Measurements from ENCODE around the gene LRRC51.
A peak's percentile ranks its signal among the peaks of the same experiment; 100 is the strongest.

Gene LRRC51

DNA sequence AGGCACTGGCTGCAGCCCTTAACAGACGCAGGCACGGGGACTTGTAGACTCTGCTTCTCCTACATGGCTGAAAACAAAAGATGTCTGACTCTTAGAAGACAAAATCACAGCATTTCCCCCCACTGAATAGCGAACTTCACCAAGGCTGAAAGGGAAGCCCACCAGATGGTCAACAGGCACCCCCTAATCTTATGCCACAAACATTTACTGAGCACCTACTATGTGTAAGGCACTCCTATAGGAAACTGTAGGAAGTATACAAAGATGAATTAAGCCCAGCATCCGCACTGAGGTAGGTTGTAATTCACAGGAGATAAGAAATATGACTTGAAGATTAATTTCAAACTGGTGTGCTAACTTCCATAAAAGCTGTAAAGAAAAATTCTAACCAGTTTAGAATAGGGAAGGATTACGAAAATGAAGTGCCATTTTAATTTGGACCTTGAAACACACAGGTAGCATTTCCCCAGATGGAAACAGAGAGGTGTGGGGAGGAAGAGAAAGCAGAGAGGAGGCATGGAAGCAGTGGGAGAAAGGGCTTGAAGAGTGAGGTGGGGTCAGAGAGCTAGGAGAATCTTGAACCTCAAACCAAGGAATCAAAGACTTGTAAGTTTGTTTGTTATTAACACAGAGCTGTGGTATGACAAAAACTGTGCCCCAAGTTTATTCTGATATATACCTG, 38.4 kb upstream of the LRRC51 start:
- H3K9ac ChIP-seq (ENCODE audit: low read depth in 1 of 2, low read length in 2 of 2), result peak overlapping the region; percentile 76 to 88
- no peaks in the 10 kb centered on the region for H3K27me3 ChIP-seq (ENCODE audit: control insufficient read depth in 1 of 2, insufficient read depth in 2 of 2, low read length in 2 of 2)
- H3K36me3 ChIP-seq (ENCODE audit: control insufficient read depth in 1 of 2, insufficient read depth in 2 of 2, low read length in 2 of 2), result no peaks in the 10 kb centered on the region
- peaks cover 37 to 49% of the 10 kb centered on the region in 2 donors for H3K4me1 ChIP-seq (ENCODE audit: control insufficient read depth in 1 of 2, insufficient read depth in 2 of 2, low read length in 2 of 2)
- H3K9me3 ChIP-seq (ENCODE audit: control insufficient read depth in 1 of 2, low read length in 2 of 2), result no peaks in the 10 kb centered on the region
- H3K27ac ChIP-seq (ENCODE audit: low read depth, low read length), result peak overlapping the region; percentile 95
- peak overlapping the region; percentile 77 to 86 for H3K4me3 ChIP-seq (ENCODE audit: low read depth in 1 of 2, low read length in 2 of 2)

DNA sequence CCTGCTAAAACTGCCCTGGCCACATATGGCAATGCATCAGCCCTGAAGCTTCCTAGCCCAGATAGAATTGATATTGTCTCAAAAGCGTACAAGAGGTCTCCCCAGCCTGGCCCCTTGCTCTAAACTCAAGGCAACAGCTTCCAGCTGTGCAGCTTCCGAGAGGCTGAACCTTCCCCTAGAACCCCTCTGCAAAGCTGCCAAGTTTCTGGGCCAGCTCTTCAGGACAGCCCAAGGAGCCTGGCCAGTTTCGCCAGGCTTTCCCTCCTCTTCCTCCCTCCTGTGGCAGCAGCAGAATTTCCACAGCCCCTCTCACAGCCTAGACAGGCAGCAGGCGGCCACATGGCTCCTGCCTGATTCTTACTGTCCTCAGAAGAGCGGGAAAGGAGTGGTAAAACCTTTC, 34.8 kb upstream of the LRRC51 start:
- H3K36me3 ChIP-seq (ENCODE audit: control insufficient read depth in 1 of 2, insufficient read depth in 2 of 2, low read length in 2 of 2), result peaks cover 0 to 5% of the 10 kb centered on the region in 2 donors
- peaks cover 18 to 20% of the 10 kb centered on the region in 2 donors for H3K4me1 ChIP-seq (ENCODE audit: control insufficient read depth in 1 of 2, insufficient read depth in 2 of 2, low read length in 2 of 2)
- no peak overlapping the region for H3K4me3 ChIP-seq (ENCODE audit: low read depth in 1 of 2, low read length in 2 of 2)
- H3K9ac ChIP-seq (ENCODE audit: low read depth in 1 of 2, low read length in 2 of 2), result no peak overlapping the region
- no peaks in the 10 kb centered on the region for H3K27me3 ChIP-seq (ENCODE audit: control insufficient read depth in 1 of 2, insufficient read depth in 2 of 2, low read length in 2 of 2)
- H3K27ac ChIP-seq (ENCODE audit: low read depth, low read length), result no peak overlapping the region
- H3K9me3 ChIP-seq (ENCODE audit: control insufficient read depth in 1 of 2, low read length in 2 of 2), result no peaks in the 10 kb centered on the region

DNA sequence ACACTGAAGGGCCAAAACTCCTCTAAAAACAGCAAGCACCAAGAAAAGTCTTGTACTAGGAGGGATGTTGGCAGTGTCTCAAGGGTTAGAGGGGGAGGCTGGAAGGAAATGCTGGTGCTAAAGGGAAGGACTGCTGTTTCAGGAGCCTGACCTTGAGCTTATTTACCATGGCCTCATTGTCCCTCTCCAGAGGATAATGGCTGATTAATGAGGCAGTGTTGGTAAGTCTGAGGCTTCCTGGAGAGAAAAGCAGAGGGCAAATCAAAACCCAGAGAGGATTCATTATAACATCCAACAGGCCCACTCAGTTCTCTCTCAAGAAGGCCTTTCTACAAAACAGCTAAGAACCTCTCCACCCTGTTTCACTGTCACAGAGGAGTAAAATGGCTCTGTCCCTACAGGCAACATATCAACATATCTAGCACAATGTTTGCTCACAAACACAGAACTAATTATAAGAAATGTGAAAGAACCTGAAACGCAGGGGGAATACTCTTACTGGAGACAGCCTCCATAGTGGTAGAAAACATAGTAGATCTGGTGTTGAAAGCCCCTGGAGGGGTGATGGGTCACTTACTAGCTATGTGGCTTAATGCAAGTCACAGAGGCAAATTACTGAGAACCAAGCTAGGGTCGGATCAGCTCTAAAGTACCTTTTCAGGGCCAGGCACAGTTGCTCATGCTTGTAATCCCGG, 31.7 kb upstream of the LRRC51 start:
- H3K9me3 ChIP-seq (ENCODE audit: control insufficient read depth in 1 of 2, low read length in 2 of 2), result no peaks in the 10 kb centered on the region
- H3K27ac ChIP-seq (ENCODE audit: low read depth, low read length), result no peak overlapping the region
- peak overlapping the region in 1 of 2 donors; percentile 8 for H3K9ac ChIP-seq (ENCODE audit: low read depth in 1 of 2, low read length in 2 of 2)

DNA sequence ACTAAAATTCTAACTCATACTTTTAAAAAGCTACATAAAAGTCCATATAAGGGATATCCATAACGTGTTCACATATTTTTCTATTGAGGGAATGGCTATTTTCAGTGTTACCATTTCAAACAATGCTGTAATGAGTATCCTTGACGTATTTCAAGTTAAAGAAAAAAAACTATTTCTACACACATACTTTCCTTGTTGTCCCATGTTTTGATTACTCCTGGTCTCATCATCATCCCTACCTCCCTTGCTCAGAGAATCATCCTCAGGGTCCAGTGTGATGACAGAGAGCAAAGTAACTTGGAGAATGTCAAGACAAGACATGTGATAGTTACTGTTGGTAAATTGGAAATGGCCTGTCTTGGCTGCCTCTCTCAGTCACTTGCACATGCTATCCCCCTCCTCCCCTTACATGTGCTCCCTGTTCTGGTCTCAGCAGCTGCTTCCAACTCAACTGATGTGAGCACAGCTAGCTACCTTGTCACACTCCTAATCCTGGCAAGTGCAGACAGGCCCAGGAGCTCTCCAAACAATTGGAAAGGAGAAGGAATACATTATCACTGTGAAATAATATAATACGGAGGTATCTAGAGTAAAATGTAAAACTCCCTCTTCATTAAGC, 22.1 kb upstream of the LRRC51 start:
- Histone ChIP-seq H3K9me3 (ENCODE audit: control insufficient read depth in 1 of 2, low read length in 2 of 2) (no peaks in the 10 kb centered on the region), H3K27me3 (ENCODE audit: control insufficient read depth in 1 of 2, insufficient read depth in 2 of 2, low read length in 2 of 2) (no peaks in the 10 kb centered on the region), H3K36me3 (ENCODE audit: control insufficient read depth in 1 of 2, insufficient read depth in 2 of 2, low read length in 2 of 2) (peaks cover 0 to 3% of the 10 kb centered on the region in 2 donors), H3K9ac (ENCODE audit: low read depth in 1 of 2, low read length in 2 of 2) (no peak overlapping the region), H3K4me1 (ENCODE audit: control insufficient read depth in 1 of 2, insufficient read depth in 2 of 2, low read length in 2 of 2) (no peaks in the 10 kb centered on the region), H3K4me3 (ENCODE audit: low read depth in 1 of 2, low read length in 2 of 2) (no peak overlapping the region), H3K27ac (ENCODE audit: low read depth, low read length) (no peak overlapping the region)

More for the DNA sequence above, 31.7 kb upstream of the LRRC51 start:
- Histone ChIP-seq H3K4me3 (ENCODE audit: low read depth in 1 of 2, low read length in 2 of 2) (no peak overlapping the region), H3K27me3 (ENCODE audit: control insufficient read depth in 1 of 2, insufficient read depth in 2 of 2, low read length in 2 of 2) (no peaks in the 10 kb centered on the region), H3K36me3 (ENCODE audit: control insufficient read depth in 1 of 2, insufficient read depth in 2 of 2, low read length in 2 of 2) (peaks cover 0 to 5% of the 10 kb centered on the region in 2 donors), H3K4me1 (ENCODE audit: control insufficient read depth in 1 of 2, insufficient read depth in 2 of 2, low read length in 2 of 2) (peaks cover 0 to 7% of the 10 kb centered on the region in 2 donors)

DNA sequence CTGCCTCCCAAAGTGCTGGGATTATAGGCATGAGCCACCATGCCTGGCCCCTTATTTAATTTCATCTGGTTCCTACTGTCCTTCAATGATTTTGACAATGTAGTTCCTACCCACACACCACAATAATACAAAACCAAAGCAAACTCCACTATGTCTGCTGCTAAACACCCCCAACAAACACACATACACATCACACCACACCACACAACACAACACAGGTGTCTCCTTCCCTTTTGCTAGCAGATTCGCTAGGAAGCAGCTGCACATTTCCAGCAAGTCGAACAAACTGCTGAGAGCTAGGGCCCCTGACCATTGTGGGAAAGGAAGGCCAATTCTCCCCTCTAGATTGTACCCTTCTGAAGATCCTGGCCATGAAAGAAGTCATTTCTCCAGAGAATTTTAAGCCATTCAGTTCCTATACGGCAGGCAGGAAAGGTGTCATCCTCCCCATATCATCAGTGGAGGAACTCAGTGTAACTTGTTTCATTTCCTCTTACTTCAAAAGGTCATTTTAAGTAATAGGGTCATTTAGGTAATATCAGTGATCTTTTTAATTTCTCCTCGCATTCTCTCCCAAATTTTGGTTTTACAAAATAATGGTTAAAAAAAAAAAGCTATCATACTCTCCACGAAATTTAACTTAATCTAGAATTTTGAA, 18.8 kb upstream of the LRRC51 start:
- H3K27ac ChIP-seq (ENCODE audit: low read depth, low read length), result no peak overlapping the region

DNA sequence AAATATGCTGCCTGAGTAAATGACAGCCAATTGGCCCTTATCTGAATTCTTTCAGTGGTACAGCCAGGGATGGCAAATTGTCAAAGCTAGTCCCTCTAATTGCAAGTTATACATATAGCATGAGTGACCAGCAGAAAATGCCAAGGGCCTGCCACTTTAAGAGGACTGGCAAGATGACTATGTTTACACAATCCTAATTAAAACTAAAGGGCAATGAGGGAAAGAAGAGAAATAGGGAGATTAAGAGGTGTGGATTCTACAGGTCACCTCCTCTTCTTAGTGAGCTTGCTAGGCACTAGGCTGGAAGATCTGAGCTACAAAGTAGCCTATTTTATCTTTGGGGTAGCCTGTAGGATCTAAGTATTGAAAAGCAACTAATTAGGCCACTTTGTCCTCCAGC, 13.8 kb upstream of the LRRC51 start:
- H3K36me3 ChIP-seq (ENCODE audit: control insufficient read depth in 1 of 2, insufficient read depth in 2 of 2, low read length in 2 of 2), result peaks cover 0 to 17% of the 10 kb centered on the region in 2 donors
- H3K4me3 ChIP-seq (ENCODE audit: low read depth in 1 of 2, low read length in 2 of 2), result no peak overlapping the region
- peaks cover 16 to 26% of the 10 kb centered on the region in 2 donors for H3K4me1 ChIP-seq (ENCODE audit: control insufficient read depth in 1 of 2, insufficient read depth in 2 of 2, low read length in 2 of 2)
- H3K9ac ChIP-seq (ENCODE audit: low read depth in 1 of 2, low read length in 2 of 2), result no peak overlapping the region
- H3K27ac ChIP-seq (ENCODE audit: low read depth, low read length), result no peak overlapping the region
- H3K27me3 ChIP-seq (ENCODE audit: control insufficient read depth in 1 of 2, insufficient read depth in 2 of 2, low read length in 2 of 2), result no peaks in the 10 kb centered on the region
- no peaks in the 10 kb centered on the region for H3K9me3 ChIP-seq (ENCODE audit: control insufficient read depth in 1 of 2, low read length in 2 of 2)

More for the DNA sequence above, 18.8 kb upstream of the LRRC51 start:
- Histone ChIP-seq H3K27me3 (ENCODE audit: control insufficient read depth in 1 of 2, insufficient read depth in 2 of 2, low read length in 2 of 2) (no peaks in the 10 kb centered on the region), H3K36me3 (ENCODE audit: control insufficient read depth in 1 of 2, insufficient read depth in 2 of 2, low read length in 2 of 2) (peaks cover 0 to 13% of the 10 kb centered on the region in 2 donors), H3K9me3 (ENCODE audit: control insufficient read depth in 1 of 2, low read length in 2 of 2) (no peaks in the 10 kb centered on the region), H3K4me1 (ENCODE audit: control insufficient read depth in 1 of 2, insufficient read depth in 2 of 2, low read length in 2 of 2) (peaks cover 0 to 3% of the 10 kb centered on the region in 2 donors), H3K4me3 (ENCODE audit: low read depth in 1 of 2, low read length in 2 of 2) (no peak overlapping the region), H3K9ac (ENCODE audit: low read depth in 1 of 2, low read length in 2 of 2) (no peak overlapping the region)

DNA sequence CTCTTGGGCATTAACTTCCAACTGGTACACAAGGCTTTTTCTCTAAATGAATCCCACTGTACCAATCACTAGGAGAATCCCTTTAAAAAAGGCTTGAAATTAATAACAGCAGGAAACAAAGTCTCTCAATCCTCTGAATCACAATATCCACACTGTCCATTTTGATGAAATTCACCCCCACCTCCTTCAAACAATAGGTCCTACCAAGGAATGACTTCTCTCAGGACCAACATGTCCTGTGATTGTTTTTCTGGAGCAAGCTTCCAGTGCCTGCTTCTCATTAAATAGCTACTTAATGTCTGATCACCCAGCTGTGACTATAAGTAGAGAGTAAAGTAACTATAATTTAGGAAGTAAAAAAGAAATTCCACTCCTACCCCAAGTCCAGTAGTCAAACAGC, 13.4 kb upstream of the LRRC51 start:
- H3K27ac ChIP-seq (ENCODE audit: low read depth, low read length), result no peak overlapping the region
- no peaks in the 10 kb centered on the region for H3K27me3 ChIP-seq (ENCODE audit: control insufficient read depth in 1 of 2, insufficient read depth in 2 of 2, low read length in 2 of 2)
- H3K9ac ChIP-seq (ENCODE audit: low read depth in 1 of 2, low read length in 2 of 2), result no peak overlapping the region
- H3K9me3 ChIP-seq (ENCODE audit: control insufficient read depth in 1 of 2, low read length in 2 of 2), result no peaks in the 10 kb centered on the region
- H3K36me3 ChIP-seq (ENCODE audit: control insufficient read depth in 1 of 2, insufficient read depth in 2 of 2, low read length in 2 of 2), result peaks cover 0 to 16% of the 10 kb centered on the region in 2 donors
- H3K4me1 ChIP-seq (ENCODE audit: control insufficient read depth in 1 of 2, insufficient read depth in 2 of 2, low read length in 2 of 2), result peaks cover 16 to 30% of the 10 kb centered on the region in 2 donors
- no peak overlapping the region for H3K4me3 ChIP-seq (ENCODE audit: low read depth in 1 of 2, low read length in 2 of 2)

DNA sequence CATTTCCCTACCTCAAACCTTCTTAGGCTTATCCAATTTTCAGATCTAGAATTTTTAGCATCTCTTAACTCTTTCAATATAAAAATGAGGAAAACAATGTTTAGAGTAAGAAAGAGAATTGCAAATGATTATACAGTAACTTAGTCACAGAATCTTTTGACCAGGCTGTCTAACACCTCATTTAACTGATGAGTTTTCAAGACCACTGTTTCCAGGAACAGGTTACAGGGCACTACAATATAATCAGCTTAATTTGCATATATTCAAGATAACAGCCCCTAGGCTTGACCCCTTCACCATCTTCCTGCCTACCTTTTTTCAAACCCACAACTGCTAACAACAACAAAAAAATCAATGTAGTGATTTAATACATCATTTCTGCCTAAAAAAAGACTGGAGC, 13.0 kb upstream of the LRRC51 start:
- no peak overlapping the region for H3K27ac ChIP-seq (ENCODE audit: low read depth, low read length)
- no peaks in the 10 kb centered on the region for H3K27me3 ChIP-seq (ENCODE audit: control insufficient read depth in 1 of 2, insufficient read depth in 2 of 2, low read length in 2 of 2)
- no peak overlapping the region for H3K4me3 ChIP-seq (ENCODE audit: low read depth in 1 of 2, low read length in 2 of 2)
- H3K9ac ChIP-seq (ENCODE audit: low read depth in 1 of 2, low read length in 2 of 2), result no peak overlapping the region
- no peaks in the 10 kb centered on the region for H3K9me3 ChIP-seq (ENCODE audit: control insufficient read depth in 1 of 2, low read length in 2 of 2)
- peaks cover 0 to 16% of the 10 kb centered on the region in 2 donors for H3K36me3 ChIP-seq (ENCODE audit: control insufficient read depth in 1 of 2, insufficient read depth in 2 of 2, low read length in 2 of 2)
- peaks cover 16 to 34% of the 10 kb centered on the region in 2 donors for H3K4me1 ChIP-seq (ENCODE audit: control insufficient read depth in 1 of 2, insufficient read depth in 2 of 2, low read length in 2 of 2)

DNA sequence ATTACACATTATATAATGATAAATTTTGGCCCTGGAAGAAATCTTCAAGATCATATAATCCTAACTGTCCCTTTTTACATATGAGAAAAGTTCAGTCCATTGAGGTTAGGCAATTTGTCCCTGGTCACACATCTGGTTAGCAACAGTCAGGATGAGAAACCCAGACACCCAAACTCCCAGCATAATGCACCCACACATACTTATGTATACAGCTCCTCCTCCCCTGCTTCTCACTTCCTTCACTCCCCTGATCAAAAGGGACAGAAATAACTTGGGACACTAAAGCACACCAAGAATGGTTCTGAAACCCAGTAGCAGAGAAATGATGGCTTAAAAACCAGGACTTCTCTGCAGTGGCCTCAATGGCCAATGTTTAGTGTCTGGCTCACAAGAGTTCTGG, 11.4 kb upstream of the LRRC51 start:
- Histone ChIP-seq H3K27ac (ENCODE audit: low read depth, low read length) (peak overlapping the region; percentile 26), H3K9ac (ENCODE audit: low read depth in 1 of 2, low read length in 2 of 2) (peak overlapping the region in 1 of 2 donors; percentile 27), H3K9me3 (ENCODE audit: control insufficient read depth in 1 of 2, low read length in 2 of 2) (no peaks in the 10 kb centered on the region), H3K27me3 (ENCODE audit: control insufficient read depth in 1 of 2, insufficient read depth in 2 of 2, low read length in 2 of 2) (no peaks in the 10 kb centered on the region), H3K36me3 (ENCODE audit: control insufficient read depth in 1 of 2, insufficient read depth in 2 of 2, low read length in 2 of 2) (peaks cover 0 to 16% of the 10 kb centered on the region in 2 donors), H3K4me3 (ENCODE audit: low read depth in 1 of 2, low read length in 2 of 2) (no peak overlapping the region), H3K4me1 (ENCODE audit: control insufficient read depth in 1 of 2, insufficient read depth in 2 of 2, low read length in 2 of 2) (peaks cover 16 to 35% of the 10 kb centered on the region in 2 donors)
